Suprapubic skin (tissue), 4 donors: ENCODE results near the gene MIER1.

Experiments used
- CTCF ChIP-seq, 2 donors: fragments of 200-600 bp in 1 of 2; fragments of 450-650 bp in 1 of 2; sonication (generic) in 1 of 2; IDR thresholded peaks; one replicate each; pipeline ENCODE4 v1.5.1; 2016 to 2019; ENCODE audit warnings: antibody characterized with exemption in 2 of 2, mild to moderate bottlenecking in 1 of 2, moderate library complexity in 1 of 2
- EP300 ChIP-seq: sonication (generic); formaldehyde crosslinking; IDR thresholded peaks from one replicate; pipeline ENCODE4 v1.6.1; 2017; ENCODE audit warnings: antibody characterized with exemption
- POLR2A ChIP-seq, 2 donors: fragments of 450-650 bp; IDR thresholded peaks; one replicate each; pipeline ENCODE4 v1.6.1; 2017; ENCODE audit warnings: antibody characterized with exemption in 2 of 2, mild to moderate bottlenecking in 2 of 2, moderate library complexity in 2 of 2
- POLR2AphosphoS5 ChIP-seq, 3 donors: sonication (generic); formaldehyde crosslinking; IDR thresholded peaks; one replicate each; pipeline ENCODE4 v1.6.1; 2017; ENCODE audit warnings: antibody characterized with exemption in 3 of 3

GRCh38 chr1:66954208-66954607 is 29.4 kb downstream of the MIER1 start:
- TF ChIP-seq CTCF (IDR thresholded peaks at IDR 0.05) = no peak
- no peak for TF ChIP-seq POLR2A (IDR thresholded peaks at IDR 0.05)
- no peak for TF ChIP-seq POLR2AphosphoS5 (IDR thresholded peaks at IDR 0.05)
- no peak for TF ChIP-seq EP300
